GM12892 (cell line): Measurements from ENCODE around the gene ACAA1.
"Not testable (repeated sequence)": the region's sequence is repeated elsewhere in the genome, so short reads cannot be mapped to it uniquely, and the experiment has no call there.

ENCODE experiments used
- DNase-seq: peaks from one replicate; pipeline ENCODE4 v3.0.0; 2011; ENCODE audit not compliant: insufficient read length
- FAIRE-seq: peaks from 2 replicates; lab custom pipeline; 2011; peaks lifted over from hg19 to GRCh38; lab: Jason Lieb, UNC
- POLR2A ChIP-seq: IDR thresholded peaks from 2 replicates; pipeline ENCODE4 v1.6.1; 2011; ENCODE audit warnings: low read depth, low read length, control low read depth
- POLR2AphosphoS5 ChIP-seq: IDR thresholded peaks from 2 replicates; pipeline ENCODE4 v1.6.1; 2011; ENCODE audit warnings: low read depth, low read length, control low read depth
- TAF1 ChIP-seq: IDR thresholded peaks from 2 replicates; pipeline ENCODE4 v1.6.1; 2011; ENCODE audit warnings: low read depth, mild to moderate bottlenecking, control low read depth, low read length, borderline replicate concordance

ACAA1 gene

GRCh38 chr3:38102444-38102814 lies 34.5 kb downstream of the ACAA1 start:
- FAIRE-seq, result no peak
- TF ChIP-seq POLR2A, result no peak
- TF ChIP-seq POLR2AphosphoS5, result no peak
- no peak for DNase-seq

GRCh38 chr3:38101811-38102443 lies 35.0 kb downstream of the ACAA1 start:
- no peak for FAIRE-seq
- TF ChIP-seq POLR2A, result no peak
- no peak for TF ChIP-seq POLR2AphosphoS5
- no peak for TF ChIP-seq TAF1

GRCh38 chr3:38100498-38100897 lies 36.4 kb downstream of the ACAA1 start:
- DNase-seq (no peak), FAIRE-seq (no peak)
- TF ChIP-seq POLR2A, result no peak
- TF ChIP-seq POLR2AphosphoS5, result no peak

More at GRCh38 chr3:38101811-38102443, 35.0 kb downstream of the ACAA1 start:
- DNase-seq, result no peak

- TF ChIP-seq TAF1 (no peak), POLR2A (no peak), POLR2AphosphoS5 (no peak)
- FAIRE-seq, result no peak
- no peak for DNase-seq
These were observed 37.4 kb downstream of the ACAA1 start for GRCh38 chr3:38099518-38099917.

GRCh38 chr3:38098376-38098723 lies 38.6 kb downstream of the ACAA1 start:
- FAIRE-seq (no peak), DNase-seq (no peak)
- TF ChIP-seq POLR2AphosphoS5, result no peak
- no peak for TF ChIP-seq POLR2A
- no peak for TF ChIP-seq TAF1

- DNase-seq, result no peak
- no peak for TF ChIP-seq POLR2AphosphoS5
- no peak for TF ChIP-seq TAF1
- no peak for TF ChIP-seq POLR2A
- no peak for FAIRE-seq
These were observed 39.2 kb downstream of the ACAA1 start for GRCh38 chr3:38097446-38098375.

GRCh38 chr3:38095669-38096483 lies 41.1 kb downstream of the ACAA1 start:
- DNase-seq, result no peak
- TF ChIP-seq POLR2AphosphoS5 (no peak), POLR2A (no peak), TAF1 (no peak)
- no peak for FAIRE-seq

GRCh38 chr3:38094999-38095398 lies 41.9 kb downstream of the ACAA1 start:
- DNase-seq (no peak), FAIRE-seq (no peak)
- TF ChIP-seq POLR2A, result no peak
- TF ChIP-seq TAF1, result no peak
- no peak for TF ChIP-seq POLR2AphosphoS5

GRCh38 chr3:38090453-38090852 lies 46.5 kb downstream of the ACAA1 start:
- TF ChIP-seq POLR2A, result no peak
- TF ChIP-seq TAF1, result no peak
- no peak for TF ChIP-seq POLR2AphosphoS5
- FAIRE-seq, result no peak

GRCh38 chr3:38089163-38089562 lies 47.8 kb downstream of the ACAA1 start:
- no peak for TF ChIP-seq TAF1
- no peak for TF ChIP-seq POLR2AphosphoS5
- TF ChIP-seq POLR2A, result no peak
- FAIRE-seq, result no peak
- no peak for DNase-seq

More at GRCh38 chr3:38090453-38090852, 46.5 kb downstream of the ACAA1 start:
- DNase-seq, result no peak

GRCh38 chr3:38088126-38089078 lies 48.5 kb downstream of the ACAA1 start:
- DNase-seq (no peak), FAIRE-seq (no peak)
- TF ChIP-seq POLR2AphosphoS5 (no peak), TAF1 (no peak), POLR2A (no peak)

- not testable (repeated sequence) for FAIRE-seq, DNase-seq
These were observed 49.6 kb downstream of the ACAA1 start for GRCh38 chr3:38087278-38087677.
